T follicular helper cell (primary cell): ENCODE measurements around the gene VAV2.
"Not testable (repeated sequence)": the region's sequence is repeated elsewhere in the genome, so short reads cannot be mapped to it uniquely, and the experiment has no call there.

ENCODE experiments used
- DNase-seq: peaks from one replicate; pipeline ENCODE4 v3.0.0-alpha.2; 2020; ENCODE audit warnings: low read depth

VAV2 gene

GRCh38 chr9:133917375-133917774 lies 74.7 kb downstream of the VAV2 start:
- DNase-seq: no peak

DNA sequence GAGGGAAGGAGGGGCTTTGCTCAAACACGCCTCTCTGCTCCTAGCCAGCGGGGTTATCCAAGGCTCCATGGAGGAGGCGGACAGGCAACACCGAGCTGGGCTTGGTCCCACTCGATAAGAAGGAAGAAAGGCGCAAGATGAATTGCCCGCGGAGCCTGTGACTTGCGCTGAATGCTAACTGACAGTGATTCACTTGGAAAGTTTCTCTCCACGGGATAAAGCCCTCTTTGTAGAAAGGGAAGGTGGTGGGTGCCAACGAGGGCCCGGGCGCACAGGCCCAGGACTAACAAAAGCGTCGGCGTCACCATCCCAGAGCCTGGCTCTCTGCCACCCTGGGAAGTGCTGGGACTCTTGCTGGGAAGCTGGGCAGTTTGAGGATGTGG lies 76.0 kb downstream of the VAV2 start:
- no peak for DNase-seq

DNA sequence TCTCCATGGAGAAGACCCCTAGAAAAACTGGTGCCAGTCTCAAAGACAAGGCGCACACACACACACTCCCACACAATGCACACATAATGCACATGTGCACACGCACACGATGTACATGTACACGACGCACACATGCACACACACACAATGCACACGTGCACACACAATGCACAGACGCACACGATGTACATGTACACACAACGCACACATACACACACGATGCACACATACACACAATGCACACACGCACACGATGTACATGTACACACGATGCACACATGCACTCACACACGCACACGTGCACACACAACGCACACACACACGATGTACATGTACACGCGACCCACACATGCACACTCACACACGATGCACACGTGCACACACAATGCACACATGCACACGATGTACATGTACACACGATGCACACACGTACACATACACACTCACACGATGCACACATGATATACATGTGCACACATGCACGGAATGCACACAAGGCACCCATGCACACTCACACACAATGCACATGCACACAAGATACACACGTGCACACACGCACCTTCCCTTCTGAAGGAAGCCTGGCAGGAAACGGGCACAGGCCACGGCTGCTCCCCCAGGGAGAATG lies 76.5 kb downstream of the VAV2 start:
- DNase-seq: no peak

GRCh38 chr9:133914442-133915342 lies 77.4 kb downstream of the VAV2 start:
- DNase-seq: no peak

DNA sequence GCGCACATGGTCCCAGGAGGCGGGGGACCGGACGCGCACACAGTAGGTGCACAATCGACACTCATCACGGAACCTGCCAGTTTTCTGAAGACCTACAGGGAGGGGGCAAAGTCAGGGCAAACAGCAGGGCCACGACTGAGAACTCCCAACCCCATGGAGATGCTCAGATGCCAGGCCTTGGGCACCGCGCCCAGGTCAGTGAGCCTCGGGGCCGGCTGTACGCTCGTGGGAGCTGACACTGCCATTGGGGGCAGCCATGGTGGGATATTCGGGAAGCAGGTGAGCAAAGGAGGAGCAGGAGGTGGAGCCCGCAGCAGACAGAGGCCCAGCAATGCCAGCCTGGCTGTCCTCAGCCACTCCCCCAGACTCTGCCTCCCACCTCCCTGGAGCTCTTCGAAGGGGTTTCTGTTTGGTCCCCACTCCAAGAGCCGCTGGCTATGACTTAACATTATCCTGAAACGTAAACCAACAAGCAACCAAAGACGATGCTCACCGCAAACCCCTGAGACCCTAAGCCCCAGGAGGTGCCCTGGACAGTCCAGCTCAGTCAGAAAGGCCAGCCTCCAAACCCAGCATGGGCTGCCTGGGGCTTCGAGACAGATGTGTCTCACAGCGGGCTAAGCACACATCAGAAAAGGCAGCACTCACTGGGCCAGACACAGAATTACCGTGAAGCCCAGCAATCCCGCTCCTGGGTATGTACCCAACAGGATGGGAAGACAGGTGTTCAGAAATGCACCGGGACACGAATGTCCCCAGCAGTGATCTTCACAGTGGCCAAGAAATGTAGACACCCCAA lies 78.4 kb downstream of the VAV2 start:
- DNase-seq: no peak

DNA sequence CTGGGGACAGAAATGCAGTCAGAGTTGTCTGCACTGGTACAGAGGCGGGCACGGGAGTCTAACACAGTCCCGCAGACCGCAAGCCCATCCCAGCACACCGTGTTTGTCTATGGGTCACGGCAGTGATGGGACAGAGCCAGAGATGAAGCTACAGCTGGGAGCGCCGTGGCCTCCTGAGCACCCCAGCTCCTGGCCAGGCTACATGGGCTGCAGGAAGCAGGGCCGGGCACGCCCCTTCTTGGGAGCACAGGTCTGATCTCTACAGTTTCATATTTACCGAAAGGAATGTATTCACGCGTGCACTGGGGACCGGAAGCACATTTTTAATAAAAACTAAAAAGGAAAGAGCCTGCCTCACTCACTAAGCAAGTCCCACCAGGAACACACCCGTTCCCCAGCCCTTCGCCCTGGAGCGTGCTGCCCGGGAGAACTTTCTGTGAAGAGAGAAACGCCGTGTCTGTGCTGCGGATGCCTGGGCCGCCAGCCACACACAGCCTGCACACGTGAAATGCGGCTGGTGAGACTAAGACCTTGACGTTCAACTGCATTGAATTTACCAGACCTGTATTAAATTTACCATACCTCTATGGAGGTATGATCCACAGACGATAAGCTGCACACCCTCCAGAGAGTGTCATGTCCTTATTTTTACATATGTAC lies 81.1 kb downstream of the VAV2 start:
- no peak for DNase-seq

- no peak for DNase-seq
These were observed 84.9 kb downstream of the VAV2 start for GRCh38 chr9:133906932-133907910.

DNA sequence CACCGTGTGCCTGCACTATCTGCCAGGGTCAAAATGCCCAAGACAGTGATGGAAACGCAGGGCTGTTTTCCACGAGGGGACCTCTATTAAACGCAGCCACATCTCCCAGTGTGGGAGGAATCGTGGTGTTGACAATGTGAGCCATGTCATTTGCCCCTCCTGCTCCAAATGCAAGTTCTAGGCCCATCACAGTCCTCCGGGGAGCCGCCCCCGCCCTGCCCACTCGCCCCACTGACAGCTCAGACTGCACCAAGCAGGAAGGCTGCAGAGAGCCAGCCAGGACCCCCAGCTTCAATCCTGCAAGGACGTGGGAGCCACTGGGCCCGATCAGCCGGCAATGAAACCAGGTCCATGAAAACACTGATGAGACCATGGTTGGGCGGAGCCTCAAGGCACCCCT lies 85.9 kb downstream of the VAV2 start:
- no peak for DNase-seq

GRCh38 chr9:133905493-133905892 lies 86.6 kb downstream of the VAV2 start:
- no peak for DNase-seq

DNA sequence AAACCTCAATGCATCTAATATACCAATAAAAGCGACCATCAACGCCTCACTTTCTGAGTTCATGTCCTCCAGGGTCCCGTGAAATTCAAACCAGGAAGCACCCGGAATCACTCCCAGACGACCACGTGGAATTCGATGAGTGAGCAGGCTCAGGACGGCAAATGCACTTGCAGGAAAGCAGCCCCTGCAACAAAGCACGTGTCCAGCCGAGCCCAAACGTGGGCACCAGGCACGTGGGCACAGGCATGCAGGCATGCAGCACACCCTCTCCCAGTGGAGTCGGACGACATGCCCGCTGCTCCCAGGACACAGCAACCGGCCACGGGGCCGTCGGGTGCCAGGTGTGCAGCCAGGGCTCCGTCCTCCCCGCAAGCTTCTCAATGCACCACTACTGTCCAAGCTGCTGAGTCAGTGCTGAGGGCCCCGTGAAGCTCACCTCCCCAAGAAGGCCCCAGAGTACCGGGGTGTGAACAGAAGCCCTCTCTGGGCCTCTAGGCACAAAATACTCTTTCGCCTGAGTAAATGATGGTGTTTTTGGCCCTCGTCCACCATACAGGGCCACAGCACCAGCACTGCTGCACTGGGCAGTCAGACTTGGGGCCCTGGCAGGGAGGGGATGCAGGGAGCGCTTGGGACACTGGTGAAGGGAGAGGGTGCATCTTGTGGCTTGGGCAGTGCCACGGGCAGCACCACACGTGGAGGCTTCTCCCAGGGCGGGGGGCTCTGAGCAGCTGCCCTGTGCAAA lies 87.6 kb downstream of the VAV2 start:
- DNase-seq: no peak

DNA sequence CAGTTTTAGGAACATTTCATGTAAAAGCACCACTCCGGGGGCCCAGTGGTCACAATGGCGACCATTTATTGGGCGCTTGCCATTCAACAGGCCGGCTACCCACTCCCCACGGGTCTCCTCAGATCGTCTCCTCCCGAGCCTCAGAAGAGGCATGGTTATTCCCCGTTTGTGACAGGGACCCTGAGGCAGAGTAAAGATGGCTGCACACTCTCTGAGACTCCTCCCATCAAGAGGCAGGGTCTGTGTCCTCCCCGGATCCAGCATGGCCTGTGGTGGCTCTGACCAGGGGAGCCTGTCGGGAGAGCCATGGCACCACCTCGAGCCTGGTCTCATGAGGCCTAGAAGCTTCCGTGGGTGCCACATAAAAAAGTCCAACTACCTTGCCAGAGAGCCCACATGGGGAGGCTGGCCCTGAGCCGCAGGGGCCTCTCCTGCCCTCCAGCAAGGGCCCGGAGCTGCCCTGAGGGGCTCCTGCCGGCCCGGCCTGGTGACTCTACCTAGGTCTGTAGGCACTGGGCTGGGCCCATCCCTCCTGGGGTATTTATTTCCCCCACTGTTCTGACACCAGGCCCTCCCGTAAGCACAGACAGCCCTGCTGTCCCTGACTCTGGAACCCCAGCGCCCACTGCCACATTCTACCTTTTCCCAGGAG lies 90.8 kb downstream of the VAV2 start:
- no peak for DNase-seq

DNA sequence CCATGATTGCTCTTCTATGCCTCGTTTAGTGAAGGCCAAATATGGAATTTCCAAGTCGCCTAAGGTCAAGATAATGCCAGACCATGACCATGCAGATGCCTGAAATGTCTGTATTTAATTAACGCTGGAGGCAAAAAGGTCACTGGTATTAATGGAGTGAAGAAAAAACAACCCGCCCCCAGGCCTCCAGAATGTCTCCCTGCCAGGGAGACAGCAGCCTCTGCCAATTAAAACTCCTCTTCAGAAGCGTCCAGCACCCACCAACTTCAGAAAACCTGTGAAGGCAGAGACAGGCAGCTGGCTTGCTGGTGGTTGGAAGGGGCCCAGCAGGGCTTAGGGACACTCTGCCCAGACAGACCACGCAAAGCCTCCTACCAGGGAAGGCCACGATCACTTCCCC lies 94.4 kb downstream of the VAV2 start:
- no peak for DNase-seq

DNA sequence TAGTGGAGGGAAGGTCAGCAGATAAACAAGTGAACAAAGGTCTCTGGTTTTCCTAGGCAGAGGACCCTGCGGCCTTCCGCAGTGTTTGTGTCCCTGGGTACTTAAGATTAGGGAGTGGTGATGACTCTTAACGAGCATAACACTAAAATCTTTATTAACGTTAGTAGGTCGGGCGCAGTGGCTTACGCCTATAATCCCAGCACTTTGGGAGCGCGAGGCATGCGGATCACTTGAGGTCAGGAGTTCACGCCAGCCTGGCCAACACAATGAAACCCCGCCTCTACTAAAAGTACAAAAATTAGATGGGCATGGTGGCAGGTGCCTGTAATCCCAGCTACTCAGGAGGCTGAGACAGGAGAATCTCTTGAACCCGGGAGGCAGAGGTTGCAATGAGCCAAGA lies 96.1 kb downstream of the VAV2 start:
- DNase-seq: not testable (repeated sequence)

DNA sequence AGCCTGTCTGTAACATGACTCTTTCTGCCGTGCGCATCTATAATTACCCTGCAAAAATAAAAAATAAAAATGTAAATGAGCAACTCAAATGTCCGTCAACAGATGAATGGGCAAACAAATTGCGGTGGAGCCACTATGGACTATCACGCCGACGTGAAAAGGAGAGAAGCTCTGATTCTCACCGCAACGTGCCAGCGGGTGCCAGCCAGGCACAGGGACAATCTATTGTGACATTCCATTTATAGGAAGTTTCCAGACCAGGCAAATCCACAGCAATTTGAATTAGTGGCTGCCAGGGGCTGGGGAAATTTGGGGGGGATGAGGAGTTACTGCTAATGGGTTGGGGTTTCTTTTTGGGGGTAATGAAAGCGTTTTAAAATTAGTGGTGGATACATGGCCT lies 96.8 kb downstream of the VAV2 start:
- no peak for DNase-seq

DNA sequence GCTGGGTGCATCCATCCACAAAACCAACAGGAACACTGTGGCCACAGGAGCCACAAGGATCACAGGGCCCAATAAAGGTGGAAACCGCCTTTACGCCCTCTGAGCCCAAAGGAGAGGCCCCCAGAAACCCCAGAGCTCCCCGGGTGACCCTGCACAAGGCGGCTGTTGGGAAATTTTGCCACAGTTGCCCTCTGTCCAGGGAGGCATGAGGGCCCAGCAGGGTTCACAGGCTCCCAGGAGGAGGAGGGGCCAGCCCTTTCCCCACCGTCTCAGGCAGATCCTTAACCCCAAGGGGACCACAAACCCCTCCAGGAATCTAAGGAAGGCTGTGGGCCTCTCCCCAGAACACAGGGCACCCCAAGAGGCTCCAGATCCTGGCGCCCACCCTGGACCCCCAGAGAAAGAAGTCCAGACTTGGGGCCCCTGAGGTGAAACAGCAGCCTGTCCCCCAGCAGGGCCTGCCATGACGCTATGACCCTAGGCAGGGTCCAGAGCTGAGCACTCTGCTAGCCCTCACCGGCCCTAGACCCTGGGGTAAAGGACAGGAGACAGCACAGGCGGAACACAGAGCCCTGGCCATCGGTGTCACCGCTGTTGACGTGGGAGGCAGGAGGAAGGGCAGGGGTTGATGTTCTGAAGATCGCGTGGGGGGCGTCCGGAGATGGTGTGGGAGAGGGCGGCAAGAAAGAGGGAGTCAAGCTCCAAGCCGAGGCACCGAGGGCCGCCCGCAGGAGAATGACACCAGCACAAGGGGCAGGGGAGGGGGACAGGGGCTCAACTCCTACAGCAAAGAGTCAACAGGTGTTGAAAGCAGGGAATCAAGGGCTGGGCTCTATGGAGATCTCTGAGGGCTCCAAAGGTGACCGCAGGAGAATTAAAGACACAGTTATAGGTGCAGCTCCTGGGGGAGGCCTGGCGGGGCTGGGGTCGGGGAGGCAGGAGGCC lies 97.5 kb downstream of the VAV2 start:
- DNase-seq: no peak

DNA sequence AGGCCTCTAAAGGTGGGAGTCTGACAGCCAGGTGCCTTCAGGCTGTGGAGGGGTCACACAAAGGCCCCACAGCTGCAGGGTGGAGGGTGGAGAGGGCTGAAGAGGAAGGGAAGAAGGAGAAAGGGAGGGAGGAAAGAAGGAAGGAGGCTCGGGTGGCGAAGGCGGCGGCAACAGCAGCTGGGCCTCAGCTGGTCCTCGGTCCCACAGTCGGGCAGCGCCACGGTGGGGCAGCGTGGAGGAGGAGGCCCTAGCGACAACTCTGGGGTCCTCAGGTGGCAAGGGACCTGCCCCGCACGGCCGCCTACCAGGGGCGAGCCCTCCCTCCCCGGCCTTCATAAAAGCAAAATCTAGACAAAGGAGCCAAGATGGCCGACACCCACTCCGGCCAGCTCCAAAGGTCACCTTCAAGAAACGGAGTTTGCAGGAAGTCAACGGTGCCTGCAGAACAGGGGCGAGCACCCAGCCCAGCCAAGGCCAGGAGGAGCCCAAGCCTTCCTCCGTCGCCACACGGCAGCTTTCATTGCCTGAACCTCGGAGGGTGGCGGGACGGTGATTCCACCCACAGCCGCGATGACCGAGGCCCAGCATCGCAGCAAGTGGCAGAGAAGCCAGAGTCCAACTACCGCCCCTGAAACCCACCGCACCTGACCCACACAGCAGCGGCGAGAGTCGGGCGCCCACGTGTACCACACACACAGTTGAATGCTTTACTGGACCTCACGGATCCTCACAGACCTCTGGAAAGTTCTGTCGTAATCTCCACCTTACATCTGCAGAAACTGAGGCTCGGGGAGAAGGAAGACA lies 98.7 kb downstream of the VAV2 start:
- DNase-seq: no peak

GRCh38 chr9:133892193-133892920 lies 99.8 kb downstream of the VAV2 start:
- DNase-seq: no peak
